ENCODE results near the gene RNF152.
"Not testable (repeated sequence)": the region's sequence is repeated elsewhere in the genome, so short reads cannot be mapped to it uniquely, and the experiment has no call there.

Gene RNF152

DNA sequence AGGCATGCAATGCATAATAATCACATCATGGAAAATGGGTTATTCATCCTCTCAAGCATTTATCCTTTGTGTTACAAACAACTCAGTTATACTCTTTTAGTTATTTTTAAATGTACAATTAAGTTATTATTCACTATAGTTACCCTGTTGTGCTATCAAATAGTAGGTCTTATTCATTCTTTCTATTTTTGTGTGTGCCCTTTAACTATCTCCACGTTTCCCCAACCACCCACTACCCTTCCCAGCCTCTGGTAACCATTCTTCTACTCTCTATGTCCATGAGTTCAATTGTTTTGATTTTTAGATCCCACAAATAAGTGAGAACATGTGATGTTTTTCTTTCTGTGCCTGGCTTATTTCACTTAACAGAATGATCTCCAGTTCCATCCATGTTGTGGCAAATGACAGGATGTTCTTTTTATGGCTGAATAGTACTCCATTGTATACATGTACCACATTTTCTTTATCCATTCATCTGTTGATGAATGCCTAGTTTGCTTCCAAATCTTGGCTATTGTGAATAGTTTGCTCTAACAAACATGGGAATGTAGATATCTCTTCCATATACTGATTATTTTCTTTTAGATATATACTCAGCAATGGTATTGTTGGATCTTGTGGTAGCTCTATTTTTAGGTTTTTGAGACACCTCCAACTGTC lies 105.7 kb downstream of the RNF152 start:
- not testable (repeated sequence) for H3K4me3 ChIP-seq (ENCODE audit: insufficient read depth, low read depth, low read length); H3K36me3 ChIP-seq (ENCODE audit: control insufficient read depth, insufficient read depth, low read length); H3K4me1 ChIP-seq (ENCODE audit: control insufficient read depth, insufficient read depth, low read length); H3K9me3 ChIP-seq (ENCODE audit: control insufficient read depth, low read length); H3K27me3 ChIP-seq (ENCODE audit: control insufficient read depth, insufficient read depth, low read length, poor library complexity, severe bottlenecking); H3K27ac ChIP-seq (ENCODE audit: insufficient read depth, low read depth, low read length, poor library complexity, severe bottlenecking)
- WGBS, 2 experiments, result 78% methylated on average over 1 of the region's 1 CpG; no CpG with 5 or more reads in 1 of the 2 experiments

DNA sequence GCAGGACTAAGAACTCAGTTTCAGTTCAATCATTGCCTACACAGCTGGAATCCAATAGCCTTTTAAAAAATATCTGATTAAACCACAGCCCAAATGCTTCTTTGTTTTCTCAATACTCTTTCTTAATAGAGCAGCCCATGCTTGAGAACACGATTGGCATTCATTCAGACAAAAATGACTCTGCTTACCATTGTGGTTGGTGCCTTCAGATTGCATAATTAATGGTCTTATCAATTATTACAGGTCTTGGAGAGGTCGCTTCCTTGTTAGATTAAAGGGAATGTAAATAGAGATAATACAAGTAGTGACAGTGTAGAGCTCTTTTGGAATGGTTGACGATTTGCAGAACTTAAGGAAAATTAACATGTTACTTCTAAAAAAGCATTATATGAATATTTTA lies 107.2 kb downstream of the RNF152 start:
- no peaks in the 10 kb centered on the region for H3K36me3 ChIP-seq (ENCODE audit: control insufficient read depth, insufficient read depth, low read length)
- H3K4me3 ChIP-seq (ENCODE audit: insufficient read depth, low read depth, low read length), result no peak overlapping the region
- 92% methylated on average over 2 of the region's 3 CpGs for WGBS, 2 experiments
- H3K27me3 ChIP-seq (ENCODE audit: control insufficient read depth, insufficient read depth, low read length, poor library complexity, severe bottlenecking), result no peaks in the 10 kb centered on the region
- peaks cover 2% of the 10 kb centered on the region for H3K9me3 ChIP-seq (ENCODE audit: control insufficient read depth, low read length)
- peaks cover 4% of the 10 kb centered on the region for H3K4me1 ChIP-seq (ENCODE audit: control insufficient read depth, insufficient read depth, low read length)
- no peak overlapping the region for H3K27ac ChIP-seq (ENCODE audit: insufficient read depth, low read depth, low read length, poor library complexity, severe bottlenecking)

DNA sequence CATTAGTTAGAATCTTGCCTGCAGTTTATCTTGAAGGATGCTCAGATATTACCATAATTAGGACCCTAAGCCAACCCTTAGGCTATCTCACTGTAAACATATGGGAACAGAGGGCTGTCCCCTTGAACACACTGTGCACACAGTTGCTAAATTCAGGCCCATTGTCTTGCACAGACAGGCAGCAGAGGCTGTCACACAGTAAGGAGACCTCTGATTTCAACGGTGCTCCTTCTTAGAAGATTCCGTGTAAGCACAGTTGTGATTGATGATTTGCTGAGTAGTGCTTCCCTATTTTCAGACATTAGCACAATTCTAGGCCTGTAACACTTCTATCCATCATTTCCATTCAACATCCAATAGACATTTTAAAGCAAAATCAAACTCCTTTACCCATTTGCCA lies 108.0 kb downstream of the RNF152 start:
- Histone ChIP-seq H3K36me3 (ENCODE audit: control insufficient read depth, insufficient read depth, low read length) (no peaks in the 10 kb centered on the region), H3K4me3 (ENCODE audit: insufficient read depth, low read depth, low read length) (no peak overlapping the region)
- WGBS, 2 experiments, result 71 to 87% methylated on average over 2 of the region's 2 CpGs

DNA sequence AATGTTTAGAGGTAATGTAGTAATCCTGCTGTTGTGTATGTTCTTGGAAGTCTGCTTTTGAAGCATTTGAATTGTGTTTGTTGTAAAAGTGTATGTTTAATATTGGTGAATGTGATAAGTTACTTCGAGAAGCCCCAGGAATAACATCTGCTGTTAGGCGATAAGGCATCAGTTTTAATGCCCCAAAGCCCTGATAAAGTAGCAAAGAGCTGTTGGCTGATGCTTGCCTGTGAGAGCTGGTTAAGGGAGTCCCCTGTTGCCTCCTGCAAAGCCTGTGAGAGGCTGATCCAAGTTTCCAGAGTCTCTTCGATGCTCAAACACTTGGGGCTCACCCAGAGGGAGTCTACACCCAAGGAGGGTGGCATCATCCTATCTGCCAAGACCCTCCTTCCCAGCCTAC lies 110.3 kb downstream of the RNF152 start:
- Histone ChIP-seq H3K27me3 (ENCODE audit: control insufficient read depth, insufficient read depth, low read length, poor library complexity, severe bottlenecking) (no peaks in the 10 kb centered on the region), H3K4me3 (ENCODE audit: insufficient read depth, low read depth, low read length) (no peak overlapping the region), H3K36me3 (ENCODE audit: control insufficient read depth, insufficient read depth, low read length) (no peaks in the 10 kb centered on the region), H3K9me3 (ENCODE audit: control insufficient read depth, low read length) (peaks cover 2% of the 10 kb centered on the region), H3K27ac (ENCODE audit: insufficient read depth, low read depth, low read length, poor library complexity, severe bottlenecking) (no peak overlapping the region), H3K4me1 (ENCODE audit: control insufficient read depth, insufficient read depth, low read length) (peaks cover 4% of the 10 kb centered on the region)
- 92 to 94% methylated on average over 3 of the region's 3 CpGs for WGBS, 2 experiments

More for the DNA sequence above, 108.0 kb downstream of the RNF152 start:
- peaks cover 2% of the 10 kb centered on the region for H3K9me3 ChIP-seq (ENCODE audit: control insufficient read depth, low read length)
- H3K27ac ChIP-seq (ENCODE audit: insufficient read depth, low read depth, low read length, poor library complexity, severe bottlenecking), result no peak overlapping the region
- no peaks in the 10 kb centered on the region for H3K27me3 ChIP-seq (ENCODE audit: control insufficient read depth, insufficient read depth, low read length, poor library complexity, severe bottlenecking)
- peaks cover 4% of the 10 kb centered on the region for H3K4me1 ChIP-seq (ENCODE audit: control insufficient read depth, insufficient read depth, low read length)

DNA sequence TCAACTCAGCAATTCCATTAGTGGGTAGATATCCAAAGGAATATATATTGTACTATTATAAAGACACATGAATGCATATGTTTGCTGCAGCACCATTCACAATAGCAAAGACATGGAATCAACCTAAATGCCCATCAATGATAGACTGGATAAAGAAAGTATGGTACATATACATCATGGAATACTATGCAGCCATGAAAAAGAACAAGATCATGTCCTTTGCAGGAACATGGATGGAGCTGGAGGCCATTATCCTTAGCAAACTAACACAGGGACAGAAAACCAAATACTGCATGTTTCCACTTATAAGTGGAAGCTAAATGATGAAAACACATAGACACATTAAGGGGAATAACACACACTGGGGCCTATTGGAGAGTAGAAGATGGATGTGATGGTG lies 116.6 kb downstream of the RNF152 start:
- not testable (repeated sequence) for H3K27me3 ChIP-seq (ENCODE audit: control insufficient read depth, insufficient read depth, low read length, poor library complexity, severe bottlenecking); H3K9me3 ChIP-seq (ENCODE audit: control insufficient read depth, low read length); H3K4me3 ChIP-seq (ENCODE audit: insufficient read depth, low read depth, low read length); H3K4me1 ChIP-seq (ENCODE audit: control insufficient read depth, insufficient read depth, low read length); H3K27ac ChIP-seq (ENCODE audit: insufficient read depth, low read depth, low read length, poor library complexity, severe bottlenecking); H3K36me3 ChIP-seq (ENCODE audit: control insufficient read depth, insufficient read depth, low read length)

DNA sequence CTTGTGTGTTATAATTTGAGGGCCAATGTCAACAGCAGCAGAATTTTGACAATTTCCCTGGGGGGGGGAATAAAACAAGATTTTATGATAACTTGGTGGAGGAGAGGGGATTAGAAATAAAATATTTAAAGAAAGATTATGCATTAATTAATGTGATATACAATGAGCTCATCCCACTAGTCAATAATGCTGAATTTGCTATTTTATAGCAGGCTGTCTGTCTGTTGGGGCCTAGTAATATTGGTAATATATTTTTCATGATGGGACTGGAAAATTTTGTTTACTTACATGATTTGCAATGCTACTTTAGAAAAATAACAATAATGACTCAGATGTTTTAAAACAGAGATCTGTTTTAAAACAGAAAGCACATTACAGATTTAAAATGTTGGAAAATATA lies 118.0 kb downstream of the RNF152 start:
- H3K4me1 ChIP-seq (ENCODE audit: control insufficient read depth, insufficient read depth, low read length), result no peaks in the 10 kb centered on the region
- no peaks in the 10 kb centered on the region for H3K36me3 ChIP-seq (ENCODE audit: control insufficient read depth, insufficient read depth, low read length)
- H3K9me3 ChIP-seq (ENCODE audit: control insufficient read depth, low read length), result no peaks in the 10 kb centered on the region
- H3K4me3 ChIP-seq (ENCODE audit: insufficient read depth, low read depth, low read length), result no peak overlapping the region
- H3K27ac ChIP-seq (ENCODE audit: insufficient read depth, low read depth, low read length, poor library complexity, severe bottlenecking), result no peak overlapping the region
- H3K27me3 ChIP-seq (ENCODE audit: control insufficient read depth, insufficient read depth, low read length, poor library complexity, severe bottlenecking), result no peaks in the 10 kb centered on the region

DNA sequence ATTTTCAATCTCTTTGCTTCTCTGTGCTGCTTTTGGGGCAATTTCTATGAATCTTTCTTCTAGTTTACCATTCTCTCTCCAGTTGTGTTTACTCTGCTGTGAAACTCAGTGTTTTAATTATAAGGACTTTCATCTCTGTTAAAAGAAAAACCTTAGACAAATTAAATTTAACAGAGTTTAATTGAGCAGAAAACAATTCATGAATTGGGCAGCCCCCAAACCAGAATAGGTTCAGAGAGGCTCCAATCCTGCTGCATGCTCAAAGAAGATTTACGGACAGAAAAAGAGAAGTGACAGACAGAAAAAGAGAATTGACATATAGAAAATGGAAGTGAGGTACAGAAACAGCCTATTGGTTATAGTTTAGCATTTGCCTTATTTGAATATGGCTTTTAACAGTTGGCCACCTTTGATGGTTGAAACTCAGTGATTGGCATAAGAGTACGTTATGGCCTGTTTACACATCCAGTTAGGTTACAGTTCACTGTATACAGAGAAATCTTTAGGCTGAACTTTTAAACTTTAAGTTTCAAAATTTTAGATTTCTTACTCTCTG lies 120.4 kb downstream of the RNF152 start:
- H3K9me3 ChIP-seq (ENCODE audit: control insufficient read depth, low read length), result no peaks in the 10 kb centered on the region
- no peaks in the 10 kb centered on the region for H3K27me3 ChIP-seq (ENCODE audit: control insufficient read depth, insufficient read depth, low read length, poor library complexity, severe bottlenecking)
- no peak overlapping the region for H3K27ac ChIP-seq (ENCODE audit: insufficient read depth, low read depth, low read length, poor library complexity, severe bottlenecking)
- WGBS, 2 experiments, result 75 to 84% methylated on average over 2 of the region's 2 CpGs
- H3K36me3 ChIP-seq (ENCODE audit: control insufficient read depth, insufficient read depth, low read length), result no peaks in the 10 kb centered on the region
- H3K4me1 ChIP-seq (ENCODE audit: control insufficient read depth, insufficient read depth, low read length), result no peaks in the 10 kb centered on the region
- H3K4me3 ChIP-seq (ENCODE audit: insufficient read depth, low read depth, low read length), result no peak overlapping the region

DNA sequence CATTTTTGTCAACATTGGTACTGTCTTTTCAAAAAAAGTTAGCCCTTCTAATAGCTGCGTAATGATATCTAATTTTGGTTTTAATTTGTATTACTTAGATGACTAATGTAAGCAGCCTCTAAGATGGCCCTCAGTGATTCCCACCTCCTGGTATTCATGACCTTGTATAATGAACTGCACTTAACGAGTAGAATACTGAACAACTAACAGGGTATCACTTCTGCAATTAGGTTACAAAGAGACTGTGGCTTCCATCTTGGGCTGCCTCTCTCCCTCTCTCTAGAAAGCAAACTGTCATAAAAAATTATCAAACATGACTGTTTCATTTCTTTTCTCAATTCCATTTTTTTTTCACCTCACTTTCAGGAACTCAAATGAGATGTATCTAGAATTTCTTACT lies 120.9 kb downstream of the RNF152 start:
- Histone ChIP-seq H3K36me3 (ENCODE audit: control insufficient read depth, insufficient read depth, low read length) (no peaks in the 10 kb centered on the region), H3K27me3 (ENCODE audit: control insufficient read depth, insufficient read depth, low read length, poor library complexity, severe bottlenecking) (no peaks in the 10 kb centered on the region), H3K9me3 (ENCODE audit: control insufficient read depth, low read length) (no peaks in the 10 kb centered on the region), H3K27ac (ENCODE audit: insufficient read depth, low read depth, low read length, poor library complexity, severe bottlenecking) (no peak overlapping the region), H3K4me3 (ENCODE audit: insufficient read depth, low read depth, low read length) (no peak overlapping the region), H3K4me1 (ENCODE audit: control insufficient read depth, insufficient read depth, low read length) (no peaks in the 10 kb centered on the region)
- 94 to 96% methylated on average over 2 of the region's 2 CpGs for WGBS, 2 experiments

DNA sequence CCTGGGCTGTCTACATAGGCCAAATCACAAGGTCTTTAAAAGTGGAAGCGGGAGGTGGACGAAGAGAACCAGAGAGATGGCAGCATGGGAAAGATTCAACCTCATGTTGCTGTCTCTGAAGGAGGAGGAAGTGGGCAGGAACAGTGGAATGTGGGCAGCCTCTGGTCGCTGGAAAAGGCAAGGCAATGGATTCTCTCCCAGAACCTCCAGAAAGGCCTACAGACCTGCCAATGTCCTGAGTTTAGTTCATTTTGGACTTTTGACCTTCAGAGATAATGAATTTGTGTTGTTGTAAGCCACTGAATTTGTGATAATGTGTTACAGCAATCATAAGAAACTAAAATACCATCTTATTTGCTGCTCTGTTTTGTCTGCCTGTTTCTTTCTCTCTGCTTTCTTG lies 122.5 kb downstream of the RNF152 start:
- Histone ChIP-seq H3K27me3 (ENCODE audit: control insufficient read depth, insufficient read depth, low read length, poor library complexity, severe bottlenecking) (no peaks in the 10 kb centered on the region), H3K4me1 (ENCODE audit: control insufficient read depth, insufficient read depth, low read length) (peaks cover under 1% of the 10 kb centered on the region), H3K9me3 (ENCODE audit: control insufficient read depth, low read length) (no peaks in the 10 kb centered on the region), H3K27ac (ENCODE audit: insufficient read depth, low read depth, low read length, poor library complexity, severe bottlenecking) (no peak overlapping the region), H3K36me3 (ENCODE audit: control insufficient read depth, insufficient read depth, low read length) (no peaks in the 10 kb centered on the region), H3K4me3 (ENCODE audit: insufficient read depth, low read depth, low read length) (no peak overlapping the region)
- WGBS, 2 experiments, result 88 to 91% methylated on average over 3 of the region's 3 CpGs

DNA sequence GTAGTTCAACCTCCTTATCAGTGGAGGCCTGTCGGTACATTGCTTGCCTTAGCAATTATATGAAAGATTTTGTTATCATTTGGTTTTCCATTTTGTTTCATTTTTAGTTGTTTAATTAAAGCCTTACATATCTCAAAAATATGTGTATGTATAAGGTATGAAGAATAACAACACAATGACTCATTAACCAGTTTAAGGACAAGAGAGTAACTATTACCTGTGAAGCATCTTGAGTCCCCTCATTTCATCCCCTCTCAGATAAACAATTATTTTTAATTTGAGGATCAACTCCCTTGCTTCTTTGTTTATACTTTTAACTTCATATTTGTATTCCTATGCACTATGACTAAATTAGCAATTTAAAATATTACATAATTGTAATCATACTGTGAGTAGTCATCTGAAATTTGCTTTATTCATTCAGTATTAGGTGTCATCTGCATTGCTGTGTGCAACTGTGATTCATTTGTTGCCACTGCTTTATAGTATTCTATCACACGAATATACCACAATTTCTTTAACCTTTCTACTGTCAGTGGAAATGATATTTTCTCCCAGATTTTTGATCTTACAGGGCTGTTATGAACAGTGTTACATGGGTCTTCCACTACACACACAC lies 126.4 kb downstream of the RNF152 start:
- H3K4me3 ChIP-seq (ENCODE audit: insufficient read depth, low read depth, low read length), result no peak overlapping the region
- WGBS, 2 experiments, result 96 to 100% methylated on average over 1 to 2 of the region's 2 CpGs
- H3K36me3 ChIP-seq (ENCODE audit: control insufficient read depth, insufficient read depth, low read length), result no peaks in the 10 kb centered on the region
- H3K4me1 ChIP-seq (ENCODE audit: control insufficient read depth, insufficient read depth, low read length), result peaks cover 6% of the 10 kb centered on the region
- H3K9me3 ChIP-seq (ENCODE audit: control insufficient read depth, low read length), result no peaks in the 10 kb centered on the region
- H3K27ac ChIP-seq (ENCODE audit: insufficient read depth, low read depth, low read length, poor library complexity, severe bottlenecking), result no peak overlapping the region
- H3K27me3 ChIP-seq (ENCODE audit: control insufficient read depth, insufficient read depth, low read length, poor library complexity, severe bottlenecking), result no peaks in the 10 kb centered on the region
